ENCODE data around the gene TMEM203. TPM values are rescaled to one million over a fixed set of nuclear protein-coding genes. Genes with fewer than 3 reads are reported as not detected.

Gene TMEM203
- total and polyA plus RNA-seq, 2 of the 13 experiments (the other 11 are each of a cell fraction or from before 2014, with no cell fraction given): 23.4 to 36.7 TPM

GRCh38 chr9:137254624-137255447, 49.4 kb upstream of the TMEM203 start, which contains the start of gene NELFB:
Gene NELFB (plus strand): TSS chr9:137255327.
- peak; percentile 53 for ATAC-seq
- in situ Hi-C loops (cut with HindIII; ENCODE audit: extremely low pct_ligation_motif_present, low pct_unique_long_range_greater_than_20kb) (no loop called here), intact Hi-C loops (cut with micrococcal nuclease; ENCODE audit: unreplicated experiment) (no loop called here)
- CTCF ChIA-PET (ENCODE audit: low intra/inter-chr PET ratio, low total read pairs): no interaction called here
- H3K4me3 ChIP-seq (replicated peaks in 1 of 3; ENCODE audit: insufficient read depth in 1 of 3, low read depth in 2 of 3, low read length in 3 of 3): peak within 1 kb of the TSS; percentile 91 to 98 (median 91)
- H3K4me2 ChIP-seq (ENCODE audit: low read depth, low read length): peak within 1 kb of the TSS; percentile 91
- peaks cover 11 to 17% of the 10 kb centered on the region in 2 experiments; a peak in 4 of 5 replicates for H3K36me3 ChIP-seq (replicated peaks in 1 of 2; ENCODE audit: control insufficient read depth in 1 of 2, insufficient read depth in 2 of 2, low read length in 2 of 2)
- H2AFZ ChIP-seq (ENCODE audit: low read length): no peak within 1 kb of the TSS
- peak within 1 kb of the TSS; percentile 80 for H3K27ac ChIP-seq (ENCODE audit: extremely low read length, insufficient read depth, low read length)
- 4% methylated on average over 8 of the region's 105 CpGs for WGBS (ENCODE audit: low lambda C conversion rate)
- peak; percentile 76 for DNase-seq (ENCODE audit: low spot score)
- peaks cover 57% of the 10 kb centered on the region for H3K4me1 ChIP-seq (ENCODE audit: insufficient read depth, low read length)
- POLR2A ChIA-PET: interaction anchor here (0.8 to 14.2 kb wide), 15 partner anchors 12 to 199 kb away, joined by 3 to 317 read pairs (median 4); partner anchors contain the start of genes ANAPC2, ENTPD8, EXD3 and NOXA1
- no peaks in the 10 kb centered on the region for H4K20me1 ChIP-seq (ENCODE audit: insufficient read depth, low read length)
- TSS peak; percentile 69 for BruUV-seq (replicated peaks)
- peaks cover 18% of the 10 kb centered on the region for H3K79me2 ChIP-seq (ENCODE audit: insufficient read depth, low read length)
- H3K9ac ChIP-seq (ENCODE audit: insufficient read depth, low read depth, low read length): peak within 1 kb of the TSS; percentile 86
- no peak for FAIRE-seq
- H3K27me3 ChIP-seq (ENCODE audit: control insufficient read depth in 1 of 2, insufficient read depth in 2 of 2, low read length in 2 of 2): no peaks in the 10 kb centered on the region; a peak in 1 of 5 replicates
- no peaks in the 10 kb centered on the region for H3K9me3 ChIP-seq (ENCODE audit: low read length)
- TF ChIP-seq PAWR (CRISPR knock-in tag; IDR thresholded peaks at IDR 0.05; ENCODE audit: borderline replicate concordance): no peak
- TF ChIP-seq HNRNPL (IDR thresholded peaks at IDR 0.05; ENCODE audit: low read depth, low read length): no peak
- no peak for TF ChIP-seq TBP (CRISPR knock-in tag; IDR thresholded peaks at IDR 0.05)
- no peak; the same call in 1 of the 2 replicates for TF ChIP-seq ZNF333 (CRISPR knock-in tag; IDR thresholded peaks at IDR 0.05; ENCODE audit: borderline replicate concordance)
- 0 out of 2 replicates have a peak, but pooled peaks have one; percentile 37 for TF ChIP-seq HBP1 (CRISPR knock-in tag; IDR thresholded peaks at IDR 0.05; ENCODE audit: low read depth)
- TF ChIP-seq TRIM22 (IDR thresholded peaks at IDR 0.05): no peak
- TF ChIP-seq ZNF282 (IDR thresholded peaks at IDR 0.05; ENCODE audit: partially characterized antibody): no peak
- TF ChIP-seq HINFP (CRISPR knock-in tag; IDR thresholded peaks at IDR 0.05; ENCODE audit: low read depth): no peak; the same call in 1 of the 2 replicates
- TF ChIP-seq ZNF383 (CRISPR knock-in tag; IDR thresholded peaks at IDR 0.05; ENCODE audit: borderline replicate concordance): no peak
- TF ChIP-seq XBP1 (CRISPR knock-in tag; IDR thresholded peaks at IDR 0.05): no peak
- TF ChIP-seq SRY (CRISPR knock-in tag; IDR thresholded peaks at IDR 0.05): peak; percentile 80
- no peak for TF ChIP-seq ZNF280B (CRISPR knock-in tag; IDR thresholded peaks at IDR 0.05; ENCODE audit: borderline replicate concordance)
- TF ChIP-seq CC2D1A (CRISPR knock-in tag; IDR thresholded peaks at IDR 0.05): no peak
- no peak for TF ChIP-seq KDM1A (CRISPR knock-in tag; IDR thresholded peaks at IDR 0.05)
